ENCODE data around the gene BAIAP2L1. TPM values are rescaled to one million over a fixed set of nuclear protein-coding genes. Genes with fewer than 3 reads are reported as not detected.

The BAIAP2L1 gene
- total RNA-seq, 4 donors from 2014 or later: 16.5 to 29.3 (median 20.5) TPM

DNA sequence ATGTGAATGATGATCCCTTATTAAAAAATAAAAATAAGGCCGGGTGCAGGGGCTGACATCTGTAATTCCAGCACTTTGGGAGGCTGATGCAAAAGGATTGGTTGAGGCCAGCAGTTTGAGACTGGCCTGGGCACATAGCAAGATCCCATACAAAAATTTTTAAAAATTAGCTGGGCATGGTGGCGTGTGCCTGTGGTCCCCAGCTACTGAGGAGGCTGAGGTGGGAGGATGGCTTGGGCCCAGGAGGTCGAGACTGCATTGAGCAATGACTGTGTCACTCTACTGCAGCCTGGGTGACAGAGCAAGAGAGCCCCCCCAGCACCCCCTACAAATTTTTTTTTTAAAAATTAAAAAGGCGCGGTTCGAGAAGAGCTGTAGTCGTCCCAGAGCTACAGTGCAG, 120.6 kb downstream of the BAIAP2L1 start:
- intact Hi-C loops (cut with DNase I): no loop called here
- WGBS, 2 donors: 46 to 52% methylated on average over 7 of the region's 7 CpGs
- H3K27ac ChIP-seq: peak overlapping the region; percentile 95 to 99 (median 97)
- H3K36me3 ChIP-seq: no peaks in the 10 kb centered on the region
- no peak for DNase-seq
- TF ChIP-seq CTCF (IDR thresholded peaks at IDR 0.05): no peak
- TF ChIP-seq POLR2A (IDR thresholded peaks at IDR 0.05): no peak
- peak overlapping the region; percentile 43 to 98 (median 84) for H3K4me3 ChIP-seq
- no peaks in the 10 kb centered on the region for H3K9me3 ChIP-seq
- H3K4me1 ChIP-seq: peaks cover 31 to 50% (median 39%) of the 10 kb centered on the region in 3 donors
- H3K27me3 ChIP-seq: no peaks in the 10 kb centered on the region

GRCh38 chr7:98278936-98279335, 122.0 kb downstream of the BAIAP2L1 start:
- peaks cover 18 to 37% (median 25%) of the 10 kb centered on the region in 3 donors for H3K4me1 ChIP-seq
- no peak overlapping the region for H3K4me3 ChIP-seq
- no peak overlapping the region for H3K27ac ChIP-seq
- no peaks in the 10 kb centered on the region for H3K27me3 ChIP-seq
- H3K9me3 ChIP-seq: no peaks in the 10 kb centered on the region
- no peaks in the 10 kb centered on the region for H3K36me3 ChIP-seq
- DNase-seq: no peak
- no peak for TF ChIP-seq CTCF (IDR thresholded peaks at IDR 0.05)
- no peak for TF ChIP-seq POLR2A (IDR thresholded peaks at IDR 0.05)
- intact Hi-C loops (cut with DNase I): no loop called here
- 70 to 74% methylated on average over 3 to 4 of the region's 4 CpGs for WGBS, 2 donors

- 93 to 94% methylated on average over 4 to 5 of the region's 5 CpGs for WGBS, 2 donors
- DNase-seq: no peak
These were observed 122.5 kb downstream of the BAIAP2L1 start for GRCh38 chr7:98278408-98278807.

GRCh38 chr7:98276241-98276761, 124.6 kb downstream of the BAIAP2L1 start:
- no peak for DNase-seq
- peaks cover 6 to 17% (median 10%) of the 10 kb centered on the region in 3 donors for H3K4me1 ChIP-seq
- WGBS, 2 donors: 52 to 61% methylated on average over 5 of the region's 5 CpGs
- no peaks in the 10 kb centered on the region for H3K27me3 ChIP-seq
- intact Hi-C loops (cut with DNase I): no loop called here
- H3K27ac ChIP-seq: peak overlapping the region in 2 of 4 donors; percentile 63 to 72
- H3K36me3 ChIP-seq: no peaks in the 10 kb centered on the region
- no peak for TF ChIP-seq CTCF (IDR thresholded peaks at IDR 0.05)
- TF ChIP-seq POLR2A (IDR thresholded peaks at IDR 0.05): no peak
- H3K4me3 ChIP-seq: no peak overlapping the region
- H3K9me3 ChIP-seq: no peaks in the 10 kb centered on the region

More at GRCh38 chr7:98278408-98278807, 122.5 kb downstream of the BAIAP2L1 start:
- intact Hi-C loops (cut with DNase I): no loop called here
- no peak overlapping the region for H3K4me3 ChIP-seq
- H3K27me3 ChIP-seq: no peaks in the 10 kb centered on the region
- no peak overlapping the region for H3K27ac ChIP-seq
- peaks cover 12 to 31% (median 20%) of the 10 kb centered on the region in 3 donors for H3K4me1 ChIP-seq
- H3K9me3 ChIP-seq: no peaks in the 10 kb centered on the region
- TF ChIP-seq POLR2A (IDR thresholded peaks at IDR 0.05): no peak
- TF ChIP-seq CTCF (IDR thresholded peaks at IDR 0.05): no peak
- H3K36me3 ChIP-seq: no peaks in the 10 kb centered on the region

GRCh38 chr7:98267303-98267702, 133.6 kb downstream of the BAIAP2L1 start:
- 70 to 83% methylated on average over 2 to 3 of the region's 3 CpGs for WGBS, 2 donors
- intact Hi-C loops (cut with DNase I): no loop called here
- H3K27me3 ChIP-seq: no peaks in the 10 kb centered on the region
- H3K4me1 ChIP-seq: no peaks in the 10 kb centered on the region
- no peak overlapping the region for H3K4me3 ChIP-seq
- TF ChIP-seq POLR2A (IDR thresholded peaks at IDR 0.05) (no peak), CTCF (IDR thresholded peaks at IDR 0.05) (no peak)
- DNase-seq: no peak
- H3K27ac ChIP-seq: no peak overlapping the region
- H3K9me3 ChIP-seq: no peaks in the 10 kb centered on the region
- peaks cover 0 to 10% (median 0%) of the 10 kb centered on the region in 3 donors for H3K36me3 ChIP-seq

All from esophagus squamous epithelium (tissue), 5 donors.